SK-N-SH (cell line): Measurements from ENCODE around the gene PLIN4. TPM values are rescaled to one million over a fixed set of nuclear protein-coding genes. Genes with fewer than 3 reads are reported as not detected.

ENCODE experiments used
- CTCF ChIA-PET: fragments of 300-600, 350-600 bp; formaldehyde crosslinking; extraction: SDS; loops from one replicate; lab custom pipeline; 2021; lab: Yijun Ruan, JAX
- POLR2A ChIA-PET: fragments of 350-600 bp; sonication (Branson Sonifier 250); formaldehyde crosslinking; extraction: SDS; loops from one replicate; lab custom pipeline; 2020; ENCODE audit warnings: antibody characterized with exemption, inconsistent platforms; lab: Yijun Ruan, JAX
- DNase-seq: peaks from one replicate; pipeline ENCODE4 v3.0.0; 2012
- H2AFZ ChIP-seq: fragments of 200-600 bp; sonication (generic); 2 replicates; pipeline ENCODE4 v1.8.1; 2016; ENCODE audit warnings: antibody characterized with exemption, mild to moderate bottlenecking, low read depth
- H3F3A ChIP-seq: fragments of 200-600 bp; sonication (generic); replicated peaks from 2 replicates; pipeline ENCODE3; 2016; ENCODE audit warnings: antibody characterized with exemption, mild to moderate bottlenecking; ENCODE audit not compliant: insufficient read depth
- H3K27ac ChIP-seq, 2 experiments: fragments of 200-500 bp in 1 of 2; fragments of 200-600 bp in 1 of 2; sonication (Bioruptor generic) in 1 of 2; sonication (generic), shearing (Covaris generic) in 1 of 2; 2 replicates each; pipeline versions ENCODE4 v1.5.1 to v1.6.1; 2014 to 2016; ENCODE audit warnings: low read depth in 2 of 2, inconsistent platforms in 1 of 2, low read length in 1 of 2, mild to moderate bottlenecking in 1 of 2, mixed read lengths in 1 of 2
- H3K27me3 ChIP-seq: fragments of 200-600 bp; sonication (generic), shearing (Covaris generic); 2 replicates; pipeline ENCODE4 v1.6.1; 2016; ENCODE audit warnings: mixed run types; ENCODE audit not compliant: insufficient read depth
- H3K36me3 ChIP-seq, 2 experiments: fragments of 200-500 bp in 1 of 2; fragments of 200-600 bp in 1 of 2; sonication (Bioruptor generic) in 1 of 2; sonication (generic) in 1 of 2; replicated peaks in 1 of 2; 2 replicates each; pipeline versions ENCODE3 to v1.5.1; 2014 to 2016; ENCODE audit warnings: low read length in 1 of 2, mild to moderate bottlenecking in 1 of 2; ENCODE audit not compliant: insufficient read depth in 2 of 2, control insufficient read depth in 1 of 2
- H3K4me1 ChIP-seq, 2 experiments: fragments of 200-500 bp in 1 of 2; fragments of 200-600 bp in 1 of 2; sonication (Bioruptor generic) in 1 of 2; sonication (generic), shearing (Covaris generic) in 1 of 2; 2 replicates each; pipeline versions ENCODE4 v1.5.1 to v1.6.1; 2014 to 2016; ENCODE audit warnings: low read depth in 1 of 2, low read length in 1 of 2, mixed run types in 1 of 2; ENCODE audit not compliant: insufficient read depth in 2 of 2, control insufficient read depth in 1 of 2
- H3K4me2 ChIP-seq: fragments of 200-600 bp; sonication (generic), shearing (Covaris generic); 2 replicates; pipeline ENCODE4 v1.6.1; 2017; ENCODE audit warnings: mixed run types
- H3K4me3 ChIP-seq, 2 experiments: fragments of 200-500 bp in 1 of 2; fragments of 200-600 bp in 1 of 2; sonication (Bioruptor generic) in 1 of 2; sonication (generic), shearing (Covaris generic) in 1 of 2; 2 replicates each; pipeline versions ENCODE4 v1.5.1 to v1.8.1; 2014 to 2016; ENCODE audit warnings: low read depth in 2 of 2, inconsistent platforms in 1 of 2, low read length in 1 of 2, mild to moderate bottlenecking in 1 of 2, mixed read lengths in 1 of 2, moderate library complexity in 1 of 2
- H3K79me2 ChIP-seq: fragments of 200-600 bp; sonication (generic); 2 replicates; pipeline ENCODE4 v1.8.1; 2017; ENCODE audit warnings: mild to moderate bottlenecking; ENCODE audit not compliant: insufficient read depth
- H3K9ac ChIP-seq: fragments of 200-600 bp; sonication (generic); 2 replicates; pipeline ENCODE4 v1.6.1; 2017; ENCODE audit warnings: mixed run types
- H3K9me2 ChIP-seq: fragments of 200-600 bp; sonication (generic); 2 replicates; pipeline ENCODE4 v1.6.1; 2017; ENCODE audit warnings: mixed run types
- H3K9me3 ChIP-seq: fragments of 200-600 bp; sonication (generic); 2 replicates; pipeline ENCODE4 v1.6.1; 2017; ENCODE audit warnings: mixed run types, mild to moderate bottlenecking, moderate library complexity
- H4K20me1 ChIP-seq: fragments of 200-600 bp; sonication (generic); 2 replicates; pipeline ENCODE4 v1.6.1; 2017; ENCODE audit warnings: mild to moderate bottlenecking, mixed run types; ENCODE audit not compliant: insufficient read depth
- EP300 ChIP-seq, 2 experiments: IDR thresholded peaks; 2 replicates each; pipeline versions ENCODE4 v1.4.0 to v1.6.1; 2012; ENCODE audit warnings: borderline replicate concordance in 1 of 2, low read depth in 1 of 2, low read length in 1 of 2
- FOXM1 ChIP-seq: IDR thresholded peaks from 2 replicates; pipeline ENCODE4 v1.4.0; 2012; ENCODE audit warnings: low read depth, mild to moderate bottlenecking
- GATA2 ChIP-seq: sonication (generic); formaldehyde crosslinking; IDR thresholded peaks from 2 replicates; pipeline ENCODE4 v1.5.0; 2020; ENCODE audit warnings: mild to moderate bottlenecking, missing genetic modification reagents
- NRF1 ChIP-seq: IDR thresholded peaks from 2 replicates; pipeline ENCODE4 v1.6.1; 2012; ENCODE audit warnings: low read depth, mild to moderate bottlenecking, low read length
- RAD21 ChIP-seq: IDR thresholded peaks from 2 replicates; pipeline ENCODE4 v1.6.1; 2012; ENCODE audit warnings: mild to moderate bottlenecking, low read length
- SMC3 ChIP-seq: IDR thresholded peaks from 2 replicates; pipeline ENCODE4 v1.6.1; 2012; ENCODE audit warnings: low read depth, low read length, improper control_type of control experiment
- WGBS: methylation state at CpG from one replicate; pipeline ENCODE4 v1.1.6; 2017; ENCODE audit warnings: low lambda C conversion rate; 5-methylcytosine and 5-hydroxymethylcytosine counted together
- polyA plus RNA-seq, 3 experiments: library from polyadenylated mRNA; depleted of rRNA; stranded (reverse); fragments of >200 nt; gene quantifications; 2 replicates each; pipeline ENCODE4 v1.2.3, GENCODE V29; 2012
- TF ChIP-seq, protein P1 (sequence below): IDR thresholded peaks from 2 replicates; pipeline ENCODE4 v1.4.0; 2012; ENCODE audit warnings: low read depth, borderline replicate concordance
- TF ChIP-seq, protein P2 (sequence below): IDR thresholded peaks from 2 replicates; pipeline ENCODE4 v1.4.0; 2012; ENCODE audit warnings: low read depth, borderline replicate concordance
- TF ChIP-seq, protein P3 (sequence below): IDR thresholded peaks from 2 replicates; pipeline ENCODE4 v1.6.1; 2012; ENCODE audit warnings: mild to moderate bottlenecking, low read depth, low read length, moderate library complexity
- TF ChIP-seq, protein P4 (sequence below): IDR thresholded peaks from 2 replicates; pipeline ENCODE4 v1.4.0; 2012; ENCODE audit warnings: low read depth
- TF ChIP-seq, protein P5 (sequence below): fragments of 150-350 bp; IDR thresholded peaks from 2 replicates; pipeline ENCODE4 v1.6.1; 2017; ENCODE audit warnings: antibody characterized with exemption, low read length, low read depth, borderline replicate concordance

Gene PLIN4
- polyA plus RNA-seq, 1 of the 3 experiments (the other 2 are of a cell fraction): 0.07 TPM

DNA sequence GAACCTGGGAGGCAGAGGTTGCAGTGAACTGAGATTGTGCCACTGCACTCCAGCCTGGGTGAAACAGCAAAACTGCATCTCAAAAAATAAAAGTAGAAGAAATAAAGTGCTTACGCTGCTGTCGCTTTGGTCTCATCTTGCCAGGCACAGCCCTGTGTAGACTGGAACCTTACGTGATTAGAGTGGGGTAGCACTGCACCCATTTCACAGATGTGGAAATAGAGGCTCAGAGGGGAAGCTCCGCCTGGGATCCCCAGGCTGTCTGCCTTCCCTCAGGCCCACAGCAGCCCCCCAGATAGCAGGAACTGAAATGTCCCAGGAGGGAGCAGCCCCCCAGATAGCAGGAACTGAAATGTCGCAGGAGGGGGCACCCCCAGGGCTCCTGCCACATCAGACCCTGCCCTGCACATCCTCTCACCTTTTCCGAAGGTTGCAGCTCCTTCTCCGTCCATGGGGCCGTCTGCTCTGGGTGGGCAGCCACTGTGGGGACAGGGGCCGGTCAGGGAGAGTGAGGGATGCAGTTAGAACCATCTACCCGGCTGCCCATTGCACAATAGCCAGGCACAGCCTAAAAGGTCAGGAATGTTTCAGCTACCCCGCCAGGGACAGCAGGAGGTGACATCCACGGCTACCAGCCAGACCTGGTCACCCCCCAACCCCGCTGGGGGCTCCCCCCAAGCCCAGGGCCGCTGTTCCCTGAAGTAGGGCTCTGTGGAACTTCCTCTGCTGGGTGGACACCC lies 1.9 kb downstream of the PLIN4 start:
- H3K9ac ChIP-seq: no peak overlapping the region
- H3K79me2 ChIP-seq: no peaks in the 10 kb centered on the region
- ChIA-PET POLR2A (interaction anchor here (0.6 kb wide), 1 partner anchor 34 kb away, joined by 3 read pairs; no protein-coding TSS in a partner anchor), CTCF (interaction anchor here (1.6 to 3.9 kb wide), 3 partner anchors 7 to 10 kb away, joined by 4 to 22 read pairs (median 6); no protein-coding TSS in a partner anchor)
- no peaks in the 10 kb centered on the region for H3K9me3 ChIP-seq
- H4K20me1 ChIP-seq: no peaks in the 10 kb centered on the region
- no peak overlapping the region for H2AFZ ChIP-seq
- no peaks in the 10 kb centered on the region for H3K36me3 ChIP-seq
- 87% methylated on average over 4 of the region's 14 CpGs for WGBS
- no peak overlapping the region for H3K4me2 ChIP-seq
- no peak for TF ChIP-seq NRF1
- TF ChIP-seq, protein P1, sequence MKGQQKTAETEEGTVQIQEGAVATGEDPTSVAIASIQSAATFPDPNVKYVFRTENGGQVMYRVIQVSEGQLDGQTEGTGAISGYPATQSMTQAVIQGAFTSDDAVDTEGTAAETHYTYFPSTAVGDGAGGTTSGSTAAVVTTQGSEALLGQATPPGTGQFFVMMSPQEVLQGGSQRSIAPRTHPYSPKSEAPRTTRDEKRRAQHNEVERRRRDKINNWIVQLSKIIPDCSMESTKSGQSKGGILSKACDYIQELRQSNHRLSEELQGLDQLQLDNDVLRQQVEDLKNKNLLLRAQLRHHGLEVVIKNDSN: no peak
- TF ChIP-seq, protein P2, sequence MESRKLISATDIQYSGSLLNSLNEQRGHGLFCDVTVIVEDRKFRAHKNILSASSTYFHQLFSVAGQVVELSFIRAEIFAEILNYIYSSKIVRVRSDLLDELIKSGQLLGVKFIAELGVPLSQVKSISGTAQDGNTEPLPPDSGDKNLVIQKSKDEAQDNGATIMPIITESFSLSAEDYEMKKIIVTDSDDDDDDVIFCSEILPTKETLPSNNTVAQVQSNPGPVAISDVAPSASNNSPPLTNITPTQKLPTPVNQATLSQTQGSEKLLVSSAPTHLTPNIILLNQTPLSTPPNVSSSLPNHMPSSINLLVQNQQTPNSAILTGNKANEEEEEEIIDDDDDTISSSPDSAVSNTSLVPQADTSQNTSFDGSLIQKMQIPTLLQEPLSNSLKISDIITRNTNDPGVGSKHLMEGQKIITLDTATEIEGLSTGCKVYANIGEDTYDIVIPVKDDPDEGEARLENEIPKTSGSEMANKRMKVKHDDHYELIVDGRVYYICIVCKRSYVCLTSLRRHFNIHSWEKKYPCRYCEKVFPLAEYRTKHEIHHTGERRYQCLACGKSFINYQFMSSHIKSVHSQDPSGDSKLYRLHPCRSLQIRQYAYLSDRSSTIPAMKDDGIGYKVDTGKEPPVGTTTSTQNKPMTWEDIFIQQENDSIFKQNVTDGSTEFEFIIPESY: no peak
- TF ChIP-seq RAD21: no peak
- TF ChIP-seq, protein P3, sequence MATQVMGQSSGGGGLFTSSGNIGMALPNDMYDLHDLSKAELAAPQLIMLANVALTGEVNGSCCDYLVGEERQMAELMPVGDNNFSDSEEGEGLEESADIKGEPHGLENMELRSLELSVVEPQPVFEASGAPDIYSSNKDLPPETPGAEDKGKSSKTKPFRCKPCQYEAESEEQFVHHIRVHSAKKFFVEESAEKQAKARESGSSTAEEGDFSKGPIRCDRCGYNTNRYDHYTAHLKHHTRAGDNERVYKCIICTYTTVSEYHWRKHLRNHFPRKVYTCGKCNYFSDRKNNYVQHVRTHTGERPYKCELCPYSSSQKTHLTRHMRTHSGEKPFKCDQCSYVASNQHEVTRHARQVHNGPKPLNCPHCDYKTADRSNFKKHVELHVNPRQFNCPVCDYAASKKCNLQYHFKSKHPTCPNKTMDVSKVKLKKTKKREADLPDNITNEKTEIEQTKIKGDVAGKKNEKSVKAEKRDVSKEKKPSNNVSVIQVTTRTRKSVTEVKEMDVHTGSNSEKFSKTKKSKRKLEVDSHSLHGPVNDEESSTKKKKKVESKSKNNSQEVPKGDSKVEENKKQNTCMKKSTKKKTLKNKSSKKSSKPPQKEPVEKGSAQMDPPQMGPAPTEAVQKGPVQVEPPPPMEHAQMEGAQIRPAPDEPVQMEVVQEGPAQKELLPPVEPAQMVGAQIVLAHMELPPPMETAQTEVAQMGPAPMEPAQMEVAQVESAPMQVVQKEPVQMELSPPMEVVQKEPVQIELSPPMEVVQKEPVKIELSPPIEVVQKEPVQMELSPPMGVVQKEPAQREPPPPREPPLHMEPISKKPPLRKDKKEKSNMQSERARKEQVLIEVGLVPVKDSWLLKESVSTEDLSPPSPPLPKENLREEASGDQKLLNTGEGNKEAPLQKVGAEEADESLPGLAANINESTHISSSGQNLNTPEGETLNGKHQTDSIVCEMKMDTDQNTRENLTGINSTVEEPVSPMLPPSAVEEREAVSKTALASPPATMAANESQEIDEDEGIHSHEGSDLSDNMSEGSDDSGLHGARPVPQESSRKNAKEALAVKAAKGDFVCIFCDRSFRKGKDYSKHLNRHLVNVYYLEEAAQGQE: no peak
- TF ChIP-seq GATA2 (CRISPR knock-in tag): no peak
- no peak for TF ChIP-seq EP300 (IDR thresholded peaks at IDR 0.05; ENCODE audit: borderline replicate concordance in 1 of 2, low read depth in 1 of 2, low read length in 1 of 2)
- TF ChIP-seq FOXM1: no peak
- TF ChIP-seq, protein P4, sequence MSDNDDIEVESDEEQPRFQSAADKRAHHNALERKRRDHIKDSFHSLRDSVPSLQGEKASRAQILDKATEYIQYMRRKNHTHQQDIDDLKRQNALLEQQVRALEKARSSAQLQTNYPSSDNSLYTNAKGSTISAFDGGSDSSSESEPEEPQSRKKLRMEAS: no peak
- no peak for TF ChIP-seq SMC3
- TF ChIP-seq, protein P5, sequence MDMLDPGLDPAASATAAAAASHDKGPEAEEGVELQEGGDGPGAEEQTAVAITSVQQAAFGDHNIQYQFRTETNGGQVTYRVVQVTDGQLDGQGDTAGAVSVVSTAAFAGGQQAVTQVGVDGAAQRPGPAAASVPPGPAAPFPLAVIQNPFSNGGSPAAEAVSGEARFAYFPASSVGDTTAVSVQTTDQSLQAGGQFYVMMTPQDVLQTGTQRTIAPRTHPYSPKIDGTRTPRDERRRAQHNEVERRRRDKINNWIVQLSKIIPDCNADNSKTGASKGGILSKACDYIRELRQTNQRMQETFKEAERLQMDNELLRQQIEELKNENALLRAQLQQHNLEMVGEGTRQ: no peak
- no peak for DNase-seq
- no peak overlapping the region for H3K4me3 ChIP-seq
- H3K4me1 ChIP-seq: peaks cover 0 to 3% of the 10 kb centered on the region in 2 experiments; a peak in 1 of 4 replicates
- H3K27me3 ChIP-seq: no peaks in the 10 kb centered on the region
- no peak overlapping the region for H3K27ac ChIP-seq
- H3K9me2 ChIP-seq: no peaks in the 10 kb centered on the region
- H3F3A ChIP-seq: no peaks in the 10 kb centered on the region
